ENCODE results near the gene RNF44.

DNA sequence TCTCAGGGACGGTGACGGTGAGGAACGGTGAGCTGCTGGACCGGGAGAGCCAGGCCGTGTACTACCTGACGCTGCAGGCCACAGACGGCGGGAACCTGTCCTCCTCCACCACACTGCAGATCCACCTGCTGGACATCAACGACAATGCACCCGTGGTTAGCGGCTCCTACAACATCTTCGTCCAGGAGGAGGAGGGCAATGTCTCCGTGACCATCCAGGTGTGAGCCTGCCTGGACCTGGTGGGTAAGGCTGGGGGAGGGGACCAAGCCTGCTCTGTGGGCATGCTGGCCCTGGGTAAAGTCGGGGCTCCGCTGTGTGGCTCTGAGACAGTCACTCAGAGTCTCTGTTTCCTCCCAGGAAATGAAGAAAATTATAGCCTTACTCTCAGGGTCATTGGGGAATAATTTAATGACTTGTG, 41.2 kb upstream of the RNF44 start:
- TF ChIP-seq, protein P1, sequence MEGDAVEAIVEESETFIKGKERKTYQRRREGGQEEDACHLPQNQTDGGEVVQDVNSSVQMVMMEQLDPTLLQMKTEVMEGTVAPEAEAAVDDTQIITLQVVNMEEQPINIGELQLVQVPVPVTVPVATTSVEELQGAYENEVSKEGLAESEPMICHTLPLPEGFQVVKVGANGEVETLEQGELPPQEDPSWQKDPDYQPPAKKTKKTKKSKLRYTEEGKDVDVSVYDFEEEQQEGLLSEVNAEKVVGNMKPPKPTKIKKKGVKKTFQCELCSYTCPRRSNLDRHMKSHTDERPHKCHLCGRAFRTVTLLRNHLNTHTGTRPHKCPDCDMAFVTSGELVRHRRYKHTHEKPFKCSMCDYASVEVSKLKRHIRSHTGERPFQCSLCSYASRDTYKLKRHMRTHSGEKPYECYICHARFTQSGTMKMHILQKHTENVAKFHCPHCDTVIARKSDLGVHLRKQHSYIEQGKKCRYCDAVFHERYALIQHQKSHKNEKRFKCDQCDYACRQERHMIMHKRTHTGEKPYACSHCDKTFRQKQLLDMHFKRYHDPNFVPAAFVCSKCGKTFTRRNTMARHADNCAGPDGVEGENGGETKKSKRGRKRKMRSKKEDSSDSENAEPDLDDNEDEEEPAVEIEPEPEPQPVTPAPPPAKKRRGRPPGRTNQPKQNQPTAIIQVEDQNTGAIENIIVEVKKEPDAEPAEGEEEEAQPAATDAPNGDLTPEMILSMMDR (IDR thresholded peaks at IDR 0.05) = peak; percentile 83
- no peak for TF ChIP-seq POLR2AphosphoS5 (IDR thresholded peaks at IDR 0.05; ENCODE audit: low read depth, low read length)
- TF ChIP-seq, protein P2, sequence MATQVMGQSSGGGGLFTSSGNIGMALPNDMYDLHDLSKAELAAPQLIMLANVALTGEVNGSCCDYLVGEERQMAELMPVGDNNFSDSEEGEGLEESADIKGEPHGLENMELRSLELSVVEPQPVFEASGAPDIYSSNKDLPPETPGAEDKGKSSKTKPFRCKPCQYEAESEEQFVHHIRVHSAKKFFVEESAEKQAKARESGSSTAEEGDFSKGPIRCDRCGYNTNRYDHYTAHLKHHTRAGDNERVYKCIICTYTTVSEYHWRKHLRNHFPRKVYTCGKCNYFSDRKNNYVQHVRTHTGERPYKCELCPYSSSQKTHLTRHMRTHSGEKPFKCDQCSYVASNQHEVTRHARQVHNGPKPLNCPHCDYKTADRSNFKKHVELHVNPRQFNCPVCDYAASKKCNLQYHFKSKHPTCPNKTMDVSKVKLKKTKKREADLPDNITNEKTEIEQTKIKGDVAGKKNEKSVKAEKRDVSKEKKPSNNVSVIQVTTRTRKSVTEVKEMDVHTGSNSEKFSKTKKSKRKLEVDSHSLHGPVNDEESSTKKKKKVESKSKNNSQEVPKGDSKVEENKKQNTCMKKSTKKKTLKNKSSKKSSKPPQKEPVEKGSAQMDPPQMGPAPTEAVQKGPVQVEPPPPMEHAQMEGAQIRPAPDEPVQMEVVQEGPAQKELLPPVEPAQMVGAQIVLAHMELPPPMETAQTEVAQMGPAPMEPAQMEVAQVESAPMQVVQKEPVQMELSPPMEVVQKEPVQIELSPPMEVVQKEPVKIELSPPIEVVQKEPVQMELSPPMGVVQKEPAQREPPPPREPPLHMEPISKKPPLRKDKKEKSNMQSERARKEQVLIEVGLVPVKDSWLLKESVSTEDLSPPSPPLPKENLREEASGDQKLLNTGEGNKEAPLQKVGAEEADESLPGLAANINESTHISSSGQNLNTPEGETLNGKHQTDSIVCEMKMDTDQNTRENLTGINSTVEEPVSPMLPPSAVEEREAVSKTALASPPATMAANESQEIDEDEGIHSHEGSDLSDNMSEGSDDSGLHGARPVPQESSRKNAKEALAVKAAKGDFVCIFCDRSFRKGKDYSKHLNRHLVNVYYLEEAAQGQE (IDR thresholded peaks at IDR 0.05; ENCODE audit: insufficient read depth in 1 of 2, low read depth in 2 of 2, low read length in 1 of 2) = peak in 1 of 2 experiments; percentile 46; a peak in 1 of 4 replicates
